Measurements from ENCODE around the gene INSC. TPM values are rescaled to one million over a fixed set of nuclear protein-coding genes. Genes with fewer than 3 reads are reported as not detected.

The INSC gene
- total and polyA plus RNA-seq, 2 experiments from 2014 or later: 1.1 to 1.2 TPM

GRCh38 chr11:15282754-15283153 is 168.0 kb downstream of the INSC start:
- Histone ChIP-seq H3K27me3 (replicated peaks; ENCODE audit: insufficient read depth) (no peaks in the 10 kb centered on the region), H2AFZ (no peak overlapping the region), H3K4me3 (no peak overlapping the region), H3K9ac (no peak overlapping the region), H3K27ac (no peak overlapping the region), H3K79me2 (ENCODE audit: insufficient read depth) (no peaks in the 10 kb centered on the region), H3F3A (ENCODE audit: insufficient read depth) (no peaks in the 10 kb centered on the region), H3K9me2 (ENCODE audit: insufficient read depth) (no peaks in the 10 kb centered on the region), H4K20me1 (ENCODE audit: insufficient read depth) (no peaks in the 10 kb centered on the region), H3K9me3 (ENCODE audit: low read depth) (no peaks in the 10 kb centered on the region), H3K4me1 (ENCODE audit: insufficient read depth) (peaks cover 4% of the 10 kb centered on the region; the same call in 1 of the 2 replicates), H3K36me3 (ENCODE audit: low read depth) (no peaks in the 10 kb centered on the region), H3K4me2 (ENCODE audit: unreplicated experiment) (no peak overlapping the region)
- WGBS, 2 experiments (ENCODE audit: low coverage in 1 of 2, low lambda C conversion rate in 2 of 2, missing lambda C conversion rate in 2 of 2): 13 to 26% methylated on average over 2 of the region's 2 CpGs
- in situ Hi-C loops (cut with MboI): no loop called here
- TF ChIP-seq EZH2 (IDR thresholded peaks at IDR 0.05; ENCODE audit: insufficient read depth, poor library complexity, severe bottlenecking) (no peak), EZH2phosphoT487 (IDR thresholded peaks at IDR 0.05; ENCODE audit: insufficient read depth, low read depth) (no peak)
- DNase-seq: no peak

- H3K4me3 ChIP-seq: no peak overlapping the region
- H2AFZ ChIP-seq: no peak overlapping the region
- H3K36me3 ChIP-seq (ENCODE audit: low read depth): no peaks in the 10 kb centered on the region
- TF ChIP-seq EZH2 (IDR thresholded peaks at IDR 0.05; ENCODE audit: insufficient read depth, poor library complexity, severe bottlenecking): no peak
- no peak for TF ChIP-seq EZH2phosphoT487 (IDR thresholded peaks at IDR 0.05; ENCODE audit: insufficient read depth, low read depth)
- H3K9me2 ChIP-seq (ENCODE audit: insufficient read depth): no peaks in the 10 kb centered on the region
- WGBS, 2 experiments (ENCODE audit: low coverage in 1 of 2, low lambda C conversion rate in 2 of 2, missing lambda C conversion rate in 2 of 2): 15 to 29% methylated on average over 2 of the region's 2 CpGs
- H3K27ac ChIP-seq: no peak overlapping the region
- H3K4me2 ChIP-seq (ENCODE audit: unreplicated experiment): no peak overlapping the region
- no peaks in the 10 kb centered on the region for H3K79me2 ChIP-seq (ENCODE audit: insufficient read depth)
- DNase-seq: peak; percentile 22
- H3K4me1 ChIP-seq (ENCODE audit: insufficient read depth): no peaks in the 10 kb centered on the region
- H3K9ac ChIP-seq: no peak overlapping the region
- no peaks in the 10 kb centered on the region for H4K20me1 ChIP-seq (ENCODE audit: insufficient read depth)
- in situ Hi-C loops (cut with MboI): no loop called here
- no peaks in the 10 kb centered on the region for H3F3A ChIP-seq (ENCODE audit: insufficient read depth)
- H3K9me3 ChIP-seq (ENCODE audit: low read depth): no peaks in the 10 kb centered on the region
- peaks cover 6% of the 10 kb centered on the region for H3K27me3 ChIP-seq (replicated peaks; ENCODE audit: insufficient read depth)
These were observed 171.7 kb downstream of the INSC start for GRCh38 chr11:15286465-15286864.

- H3K9ac ChIP-seq: no peak overlapping the region
- H3K36me3 ChIP-seq (ENCODE audit: low read depth): no peaks in the 10 kb centered on the region
- in situ Hi-C loops (cut with MboI): no loop called here
- H3K79me2 ChIP-seq (ENCODE audit: insufficient read depth): no peaks in the 10 kb centered on the region
- H3K4me2 ChIP-seq (ENCODE audit: unreplicated experiment): no peak overlapping the region
- no peaks in the 10 kb centered on the region for H3K9me2 ChIP-seq (ENCODE audit: insufficient read depth)
- TF ChIP-seq EZH2phosphoT487 (IDR thresholded peaks at IDR 0.05; ENCODE audit: insufficient read depth, low read depth): no peak
- TF ChIP-seq EZH2 (IDR thresholded peaks at IDR 0.05; ENCODE audit: insufficient read depth, poor library complexity, severe bottlenecking): no peak
- no peak overlapping the region for H3K4me3 ChIP-seq
- H3K27ac ChIP-seq: no peak overlapping the region
- no peak for DNase-seq
- no peaks in the 10 kb centered on the region for H3K9me3 ChIP-seq (ENCODE audit: low read depth)
- H2AFZ ChIP-seq: no peak overlapping the region
- no peaks in the 10 kb centered on the region for H3K4me1 ChIP-seq (ENCODE audit: insufficient read depth)
- 25 to 28% methylated on average over 2 of the region's 2 CpGs for WGBS, 2 experiments (ENCODE audit: low coverage in 1 of 2, low lambda C conversion rate in 2 of 2, missing lambda C conversion rate in 2 of 2)
- peaks cover 6% of the 10 kb centered on the region for H3K27me3 ChIP-seq (replicated peaks; ENCODE audit: insufficient read depth)
- H3F3A ChIP-seq (ENCODE audit: insufficient read depth): no peaks in the 10 kb centered on the region
- H4K20me1 ChIP-seq (ENCODE audit: insufficient read depth): no peaks in the 10 kb centered on the region
These were observed 174.1 kb downstream of the INSC start for GRCh38 chr11:15288863-15289262.

GRCh38 chr11:15289723-15290122 is 175.0 kb downstream of the INSC start:
- no peaks in the 10 kb centered on the region for H3K9me2 ChIP-seq (ENCODE audit: insufficient read depth)
- H3K9ac ChIP-seq: no peak overlapping the region
- no peaks in the 10 kb centered on the region for H3K79me2 ChIP-seq (ENCODE audit: insufficient read depth)
- no peaks in the 10 kb centered on the region for H3K36me3 ChIP-seq (ENCODE audit: low read depth)
- DNase-seq: no peak
- H3K9me3 ChIP-seq (ENCODE audit: low read depth): no peaks in the 10 kb centered on the region
- TF ChIP-seq EZH2 (IDR thresholded peaks at IDR 0.05; ENCODE audit: insufficient read depth, poor library complexity, severe bottlenecking) (no peak), EZH2phosphoT487 (IDR thresholded peaks at IDR 0.05; ENCODE audit: insufficient read depth, low read depth) (no peak)
- no peaks in the 10 kb centered on the region for H3K4me1 ChIP-seq (ENCODE audit: insufficient read depth)
- H3F3A ChIP-seq (ENCODE audit: insufficient read depth): no peaks in the 10 kb centered on the region
- no peak overlapping the region for H3K4me3 ChIP-seq
- no peak overlapping the region for H3K27ac ChIP-seq
- no peaks in the 10 kb centered on the region for H4K20me1 ChIP-seq (ENCODE audit: insufficient read depth)
- in situ Hi-C loops (cut with MboI): no loop called here
- H3K4me2 ChIP-seq (ENCODE audit: unreplicated experiment): no peak overlapping the region
- peaks cover 6% of the 10 kb centered on the region for H3K27me3 ChIP-seq (replicated peaks; ENCODE audit: insufficient read depth)
- no peak overlapping the region for H2AFZ ChIP-seq
- 12 to 15% methylated on average over 5 of the region's 5 CpGs for WGBS, 2 experiments (ENCODE audit: low coverage in 1 of 2, low lambda C conversion rate in 2 of 2, missing lambda C conversion rate in 2 of 2)

- no peaks in the 10 kb centered on the region for H3K9me2 ChIP-seq (ENCODE audit: insufficient read depth)
- no peaks in the 10 kb centered on the region for H3F3A ChIP-seq (ENCODE audit: insufficient read depth)
- H3K9me3 ChIP-seq (ENCODE audit: low read depth): no peaks in the 10 kb centered on the region
- DNase-seq: peak; percentile 8
- no peak for TF ChIP-seq EZH2phosphoT487 (IDR thresholded peaks at IDR 0.05; ENCODE audit: insufficient read depth, low read depth)
- TF ChIP-seq EZH2 (IDR thresholded peaks at IDR 0.05; ENCODE audit: insufficient read depth, poor library complexity, severe bottlenecking): no peak
- no peak overlapping the region for H3K4me2 ChIP-seq (ENCODE audit: unreplicated experiment)
- no peaks in the 10 kb centered on the region for H4K20me1 ChIP-seq (ENCODE audit: insufficient read depth)
- no peak overlapping the region for H2AFZ ChIP-seq
- H3K4me3 ChIP-seq: no peak overlapping the region
- no peaks in the 10 kb centered on the region for H3K4me1 ChIP-seq (ENCODE audit: insufficient read depth)
- no peak overlapping the region for H3K27ac ChIP-seq
- H3K27me3 ChIP-seq (replicated peaks; ENCODE audit: insufficient read depth): peaks cover 6% of the 10 kb centered on the region
- in situ Hi-C loops (cut with MboI): no loop called here
- no peaks in the 10 kb centered on the region for H3K36me3 ChIP-seq (ENCODE audit: low read depth)
- no peaks in the 10 kb centered on the region for H3K79me2 ChIP-seq (ENCODE audit: insufficient read depth)
- H3K9ac ChIP-seq: no peak overlapping the region
These were observed 177.2 kb downstream of the INSC start for GRCh38 chr11:15291885-15292284.

Data from GM23248 (cell line).